ENCODE measurements around the gene TLR7.

TLR7 gene

DNA sequence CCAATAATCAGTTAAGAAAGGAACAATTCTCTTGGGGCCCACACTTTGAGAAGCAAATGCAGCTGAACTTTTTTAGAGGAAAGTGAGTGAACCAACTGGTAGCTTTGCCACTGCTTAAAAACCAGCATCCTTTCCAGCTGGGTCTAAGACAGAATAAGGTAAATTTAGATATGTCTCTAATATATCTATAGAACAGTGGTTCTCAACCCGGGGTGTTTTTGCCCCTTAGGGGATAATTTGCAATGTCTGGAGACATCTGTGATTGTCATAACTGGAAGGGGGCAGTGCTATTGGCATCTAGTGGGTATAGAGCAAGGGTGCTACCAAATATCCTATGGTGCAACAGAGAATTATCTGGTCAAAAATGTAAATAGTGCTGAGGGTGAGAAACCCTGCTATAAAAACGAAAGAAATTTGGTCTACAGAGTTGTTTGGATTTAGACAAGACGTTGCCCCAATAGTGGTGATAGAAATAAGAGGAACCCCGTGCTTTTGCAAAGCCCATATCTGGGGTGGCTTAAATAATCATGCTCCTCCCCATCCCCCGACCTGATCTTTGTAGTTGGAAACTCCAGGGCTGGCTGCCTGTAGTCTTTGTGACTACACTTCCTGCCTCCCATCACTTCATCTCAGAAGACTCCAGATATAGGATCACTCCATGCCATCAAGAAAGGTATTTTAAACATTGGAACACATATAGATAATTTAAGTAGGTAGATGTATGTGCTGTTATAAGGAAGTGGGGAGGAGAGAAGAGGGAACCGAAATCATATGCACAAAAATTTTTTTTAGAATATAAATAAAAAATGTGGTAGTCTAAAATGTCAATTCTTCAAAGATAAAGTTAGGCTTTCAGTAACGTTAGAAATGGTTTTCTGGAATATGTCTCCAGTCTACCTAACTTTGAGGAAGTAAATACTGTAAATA lies at the start of gene TLR7:
Gene TLR7, plus strand, starts transcription at position 622 of the 927 bp plus-strand sequence. CDS start 507 bp downstream, outside the sequence.
- DNase-seq (ENCODE audit: low read depth, low spot score): no peak

DNA sequence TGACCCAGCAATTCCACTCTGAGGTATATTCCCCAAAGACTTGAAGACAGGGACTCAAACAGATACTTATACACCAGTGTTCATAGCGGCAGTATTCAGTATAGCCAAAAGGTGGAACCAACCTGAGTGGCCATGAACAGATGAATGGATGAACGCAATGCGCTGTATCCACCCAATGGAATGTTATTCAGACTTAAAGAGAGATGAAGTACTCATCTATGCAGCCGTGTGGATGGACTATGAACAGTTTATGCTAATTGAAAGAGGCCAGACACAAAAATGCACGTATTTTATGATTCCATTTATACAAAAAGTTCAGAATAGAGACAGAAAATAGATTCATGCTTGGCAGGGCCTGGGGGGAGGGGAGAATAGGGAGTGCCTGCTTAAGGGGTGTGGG lies 49.3 kb upstream of the TLR7 start:
- DNase-seq (ENCODE audit: low read depth, low spot score): no peak

DNA sequence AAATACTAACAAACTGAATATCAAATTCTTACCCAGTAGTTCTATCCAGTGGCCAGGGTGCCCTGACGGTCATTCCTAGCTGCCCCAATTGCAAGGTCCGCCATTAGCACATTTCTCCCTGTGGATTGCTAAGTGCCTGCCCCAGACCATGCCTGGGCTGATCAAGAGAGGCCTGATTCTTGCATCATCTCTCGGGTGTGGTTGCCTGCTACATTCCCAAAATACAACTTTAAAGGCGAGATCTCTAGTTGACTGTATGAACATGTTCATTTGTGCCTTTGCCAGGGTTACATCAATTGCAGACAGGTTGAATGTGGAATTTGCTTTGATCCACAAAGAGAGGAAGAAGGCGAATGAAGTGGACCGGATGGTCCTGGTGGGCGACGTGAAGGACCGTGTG lies 47.6 kb upstream of the TLR7 start:
- DNase-seq (ENCODE audit: low read depth, low spot score): no peak

DNA sequence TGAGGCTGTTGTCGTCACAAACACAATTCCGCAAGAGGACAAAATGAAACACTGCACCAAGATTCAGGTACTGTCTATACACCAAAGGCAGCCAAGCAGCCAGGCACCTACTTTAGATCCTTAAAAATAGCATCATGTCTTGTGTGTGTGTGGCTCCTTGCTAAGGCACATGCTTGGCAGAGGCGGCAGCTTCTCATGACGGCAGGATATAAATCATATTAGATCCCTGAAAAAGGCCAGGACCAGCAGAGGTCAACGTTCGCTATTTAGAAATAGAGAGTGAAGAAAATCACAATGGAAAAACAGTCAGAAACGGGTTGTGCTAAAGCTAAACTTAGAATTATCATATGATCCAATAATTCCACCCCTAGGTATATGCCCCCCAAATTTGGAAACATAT lies 46.1 kb upstream of the TLR7 start:
- DNase-seq (ENCODE audit: low read depth, low spot score): no peak

DNA sequence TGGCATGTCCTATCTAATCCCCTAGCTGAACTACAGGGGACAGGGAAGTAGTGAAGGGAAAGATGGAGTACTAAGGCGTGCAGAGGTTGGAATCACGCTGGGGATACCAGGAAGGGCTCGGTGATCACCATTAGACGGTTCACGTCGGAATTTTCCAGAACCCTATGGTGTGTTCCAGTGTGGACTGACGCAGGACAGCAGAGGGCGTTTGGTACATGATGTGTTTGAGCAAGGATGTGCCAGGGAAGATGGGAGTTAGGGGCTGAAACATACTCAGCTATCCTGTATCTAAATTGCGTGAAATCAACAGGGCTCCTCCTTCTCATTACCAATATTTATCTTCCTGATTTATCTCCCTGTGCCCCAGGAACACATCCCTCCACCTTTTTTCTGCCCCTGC lies 41.9 kb upstream of the TLR7 start:
- no peak for DNase-seq (ENCODE audit: low read depth, low spot score)

DNA sequence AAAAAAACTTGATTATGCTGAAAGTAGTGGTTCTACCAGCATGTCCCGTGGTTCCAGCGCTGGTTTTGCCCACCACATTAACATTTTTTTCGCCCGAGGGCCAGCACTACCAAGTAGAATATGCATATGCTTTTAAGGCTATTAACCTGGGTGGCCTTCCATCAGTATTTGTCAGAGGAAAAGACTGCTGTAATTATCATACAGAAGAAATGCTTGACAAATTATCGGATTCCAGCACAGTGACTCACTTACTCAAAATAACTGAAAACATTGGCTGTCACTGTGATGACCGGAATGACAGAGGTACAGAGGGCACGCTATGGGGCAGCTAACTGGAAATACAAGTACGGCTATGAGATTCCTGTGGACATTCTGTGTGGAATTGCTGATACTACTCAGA lies 41.1 kb upstream of the TLR7 start:
- DNase-seq (ENCODE audit: low read depth, low spot score): peak; percentile 29

DNA sequence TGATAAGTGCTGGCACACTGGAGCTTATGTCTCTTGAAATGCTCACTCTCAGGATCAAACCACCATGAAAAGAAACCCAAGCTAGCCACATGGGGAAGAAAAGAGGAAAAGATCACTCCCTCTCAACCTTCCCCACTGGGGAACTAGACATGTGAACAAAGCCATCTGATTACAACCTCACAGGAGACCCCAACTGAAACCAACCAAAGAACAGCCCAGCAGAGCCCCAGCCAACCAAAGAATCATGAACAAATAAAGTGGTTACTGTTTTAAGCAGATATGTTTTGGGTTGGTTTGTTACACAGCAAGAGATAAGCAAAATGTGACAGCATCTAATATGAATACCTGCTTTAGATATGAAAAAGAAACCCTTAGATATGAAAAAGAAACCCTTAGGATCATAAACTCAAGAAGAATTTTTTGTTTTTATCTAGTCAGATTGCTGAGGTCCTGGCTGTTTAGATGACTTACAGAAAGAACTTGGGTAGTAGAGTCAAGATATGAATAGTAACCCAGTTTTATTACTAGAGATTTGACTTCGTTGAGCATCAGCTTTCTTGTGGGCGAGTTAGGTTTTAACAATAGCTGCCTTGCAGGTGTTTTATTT lies 23.7 kb upstream of the TLR7 start:
- DNase-seq (ENCODE audit: low read depth, low spot score): no peak

DNA sequence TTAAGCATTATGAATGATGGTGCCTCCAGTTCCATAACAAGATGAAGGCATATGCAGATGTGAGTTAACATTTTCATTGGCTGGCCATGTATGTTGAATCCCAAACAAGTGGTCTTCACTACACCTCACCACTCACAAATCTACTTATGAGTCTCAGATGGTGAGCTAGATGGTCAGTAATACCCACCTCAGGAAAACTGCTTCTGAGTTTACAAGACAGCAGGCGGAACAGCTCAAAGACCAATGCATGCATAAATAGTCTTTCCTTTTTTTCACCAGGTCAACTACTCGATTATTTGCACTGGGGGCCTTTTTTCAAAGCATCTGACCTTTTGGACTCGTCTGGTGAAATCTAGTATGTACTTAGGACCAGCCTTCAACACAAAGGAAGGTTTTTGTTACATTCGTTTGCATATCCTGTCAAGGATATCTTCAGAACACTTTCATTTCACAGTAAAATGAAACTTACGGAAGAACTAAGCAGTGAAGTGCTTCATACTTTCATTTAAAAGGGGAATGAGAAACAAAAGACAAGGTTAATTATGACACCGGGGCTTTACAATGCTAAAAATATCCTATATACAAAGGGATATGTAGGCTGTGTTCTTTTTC lies 23.1 kb upstream of the TLR7 start:
- no peak for DNase-seq (ENCODE audit: low read depth, low spot score)

DNA sequence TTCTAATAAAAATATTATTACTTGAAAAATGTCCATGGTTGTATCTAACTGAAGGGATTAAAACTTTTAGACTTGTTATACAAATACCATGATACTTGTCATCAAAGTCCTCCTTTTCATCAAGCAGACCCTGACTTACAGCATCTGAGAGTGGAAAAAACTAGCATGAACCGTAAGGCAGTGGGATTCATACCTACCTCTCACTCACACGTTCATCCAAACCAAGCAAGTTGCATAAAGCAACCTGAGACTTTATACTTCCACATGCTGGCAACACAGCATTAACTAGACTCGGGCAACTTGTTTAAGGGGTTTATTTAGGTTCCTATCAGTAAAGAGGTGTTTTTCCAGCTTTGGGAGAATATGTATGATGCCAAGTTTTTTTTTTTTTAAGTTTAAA lies 22.6 kb upstream of the TLR7 start:
- DNase-seq (ENCODE audit: low read depth, low spot score): no peak

DNA sequence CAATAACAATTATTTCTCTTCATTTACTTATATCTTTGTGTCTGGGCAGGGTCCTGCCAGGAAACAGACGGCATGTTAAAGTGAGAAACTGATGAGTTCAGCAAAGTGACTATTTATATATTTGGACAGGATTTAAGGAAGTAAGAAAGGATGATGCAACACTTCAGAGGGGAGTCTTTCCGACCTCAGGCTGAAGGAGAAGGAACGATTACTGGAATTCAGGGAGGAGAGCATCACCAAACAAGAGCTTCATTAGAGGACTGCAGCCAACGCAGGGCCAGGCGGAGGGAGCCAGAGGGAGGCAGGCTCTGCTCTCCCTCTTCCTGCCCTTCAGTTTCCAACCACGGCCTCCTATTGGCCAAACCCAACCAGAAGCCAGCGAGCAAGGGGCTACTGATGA lies 1.5 kb upstream of the TLR7 start:
- DNase-seq (ENCODE audit: low read depth, low spot score): no peak

DNA sequence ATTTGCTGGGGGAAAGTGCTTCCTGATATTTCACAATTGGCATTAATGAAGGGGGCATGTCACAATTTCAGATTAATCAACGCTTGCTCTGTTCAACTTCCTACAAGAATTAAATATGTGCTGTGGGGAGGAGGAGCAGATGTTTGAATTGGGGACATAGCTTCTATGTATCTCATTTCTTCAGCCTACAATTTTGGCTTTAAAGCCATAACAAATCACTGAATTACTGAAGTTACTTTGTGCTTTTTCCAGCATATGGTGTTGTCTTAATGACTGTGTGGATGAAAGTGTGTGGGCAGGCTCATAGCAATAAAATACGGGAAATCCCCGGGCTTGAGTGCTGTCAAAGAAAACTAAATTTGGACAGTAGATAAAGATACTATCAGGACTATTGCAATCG lies 813 bp downstream of the TLR7 start:
- DNase-seq (ENCODE audit: low read depth, low spot score): no peak

DNA sequence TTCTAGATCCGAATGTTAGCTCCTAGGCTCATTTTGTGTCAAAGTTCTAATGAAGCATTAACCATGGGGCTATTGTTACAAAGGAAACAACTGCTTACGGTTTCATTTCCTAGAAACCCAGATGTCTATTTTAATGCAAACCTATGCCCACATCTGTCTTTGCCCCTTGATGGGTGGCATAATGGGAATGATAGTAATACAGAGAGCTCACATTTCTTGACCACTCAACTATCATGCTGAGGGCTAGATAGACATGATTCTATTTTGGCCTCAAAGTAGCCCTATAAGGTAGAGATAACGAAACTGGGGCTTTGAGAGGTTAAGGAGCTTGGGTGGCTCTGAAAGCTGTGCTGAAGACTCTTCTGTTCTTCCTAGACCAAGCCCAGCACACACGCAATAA lies 1.9 kb downstream of the TLR7 start:
- DNase-seq (ENCODE audit: low read depth, low spot score): no peak

DNA sequence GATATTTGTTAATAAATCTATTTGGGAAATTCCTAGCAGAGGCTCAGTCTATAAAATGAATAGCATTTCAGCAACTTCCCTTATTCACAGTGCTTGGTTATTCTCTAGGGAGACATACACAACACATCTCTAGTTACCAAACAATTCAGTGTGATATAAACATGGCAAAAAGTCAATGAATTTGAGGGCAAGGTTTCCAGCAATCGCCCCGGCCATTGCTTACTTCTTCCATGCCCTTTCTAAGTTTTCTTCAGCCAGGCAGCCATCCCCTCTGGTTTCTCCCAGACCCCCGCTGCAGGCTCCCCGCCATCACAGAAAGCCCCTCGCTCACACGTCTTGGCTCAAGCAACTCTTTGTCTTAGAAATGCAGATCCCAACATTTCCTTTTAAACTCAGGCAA lies 4.4 kb downstream of the TLR7 start:
- DNase-seq (ENCODE audit: low read depth, low spot score): no peak

DNA sequence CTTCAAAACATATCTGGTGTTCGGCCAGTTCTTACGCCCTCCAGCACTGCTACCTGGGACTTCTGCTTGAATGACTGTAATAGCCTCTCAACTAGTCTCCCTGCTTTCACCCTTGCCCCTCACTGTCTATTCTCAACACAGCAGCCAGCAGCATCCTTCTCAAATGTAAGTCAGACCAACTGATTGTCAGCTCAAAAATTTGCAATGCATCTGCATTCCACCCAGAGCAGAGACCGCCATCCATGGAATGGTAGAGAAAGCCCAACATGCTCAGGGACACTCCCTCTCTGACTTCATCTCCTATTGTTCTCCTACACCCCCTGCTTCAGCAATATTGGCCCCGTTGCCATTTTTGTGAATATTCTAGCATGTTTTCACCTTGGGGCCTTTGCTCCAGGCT lies 5.9 kb downstream of the TLR7 start:
- peak; percentile 59 for DNase-seq (ENCODE audit: low read depth, low spot score)

DNA sequence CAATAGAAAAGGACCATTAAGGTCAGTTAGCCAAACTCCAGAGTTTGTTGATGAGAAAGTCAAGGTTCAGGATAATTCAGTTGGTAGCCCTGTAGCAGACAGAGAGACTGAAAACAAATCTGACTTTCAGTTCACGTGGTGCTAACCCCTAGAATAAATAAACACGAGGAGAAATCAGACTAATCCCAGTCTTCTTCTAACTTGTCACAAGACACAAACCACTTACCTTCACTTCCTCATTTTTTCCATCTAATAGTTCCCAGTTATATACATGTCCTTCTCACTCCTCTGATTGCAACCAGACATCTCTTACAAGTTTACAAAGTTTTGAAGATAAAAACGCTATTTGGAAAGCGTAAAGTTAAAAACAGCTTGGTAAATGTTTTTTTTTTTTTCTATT lies 7.7 kb downstream of the TLR7 start:
- no peak for DNase-seq (ENCODE audit: low read depth, low spot score)

DNA sequence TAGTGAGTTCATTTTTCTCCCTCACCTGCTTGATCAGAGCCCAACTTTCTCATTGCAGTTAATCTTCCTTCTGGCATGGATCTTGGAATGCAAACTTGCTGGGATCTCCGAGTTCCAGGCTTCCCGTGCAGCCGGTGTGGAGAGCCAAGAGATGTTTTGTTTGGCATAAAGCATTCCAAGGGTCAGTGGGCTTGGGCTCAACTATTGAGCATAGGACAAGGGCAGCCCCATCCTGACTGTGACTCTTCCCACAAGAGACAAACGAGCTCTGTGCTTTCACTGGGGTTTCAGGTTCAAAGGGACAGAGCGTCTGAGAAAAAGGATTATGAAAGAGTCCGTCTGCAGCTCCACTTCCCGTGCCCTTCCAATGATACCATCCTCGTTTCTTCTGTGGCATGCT lies 10.5 kb downstream of the TLR7 start:
- DNase-seq (ENCODE audit: low read depth, low spot score): no peak

DNA sequence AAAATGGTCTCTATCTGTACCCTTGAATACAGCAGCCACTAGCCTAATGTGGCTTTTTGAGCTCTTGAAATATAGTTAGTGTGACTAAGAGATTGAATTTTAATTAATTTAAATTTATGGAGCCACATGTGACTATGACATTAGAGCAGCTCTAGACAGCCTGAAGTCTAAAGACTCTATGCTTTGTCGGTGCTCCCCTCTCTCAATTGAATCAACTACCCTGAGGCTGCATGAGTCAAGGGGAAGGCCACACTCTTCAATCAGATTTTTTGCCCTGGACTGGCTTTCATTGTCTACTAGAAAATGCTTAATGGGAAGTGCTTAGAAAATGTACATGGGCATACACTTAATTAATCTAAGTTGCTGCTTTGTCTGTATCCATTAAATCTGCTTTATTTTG lies 11.7 kb downstream of the TLR7 start:
- DNase-seq (ENCODE audit: low read depth, low spot score): no peak

DNA sequence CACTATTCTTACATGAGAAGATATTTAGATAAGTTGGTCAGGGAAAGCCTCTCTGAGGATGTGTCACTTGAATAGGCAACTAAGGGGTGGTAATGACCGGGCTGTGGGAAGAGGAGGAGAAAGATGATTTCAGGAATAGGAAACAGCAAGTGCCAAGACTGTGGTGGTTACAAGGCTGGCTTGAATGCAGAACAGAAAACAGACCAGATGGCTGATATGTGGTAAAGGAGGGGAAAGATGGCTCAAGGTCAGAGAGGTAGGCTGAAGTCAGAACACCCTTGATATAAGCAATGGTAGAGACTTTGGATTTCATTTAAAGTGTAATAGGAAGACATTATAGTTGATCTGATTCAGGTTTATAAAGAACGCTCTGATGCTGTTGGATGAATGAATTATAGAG lies 15.0 kb downstream of the TLR7 start:
- no peak for DNase-seq (ENCODE audit: low read depth, low spot score)

DNA sequence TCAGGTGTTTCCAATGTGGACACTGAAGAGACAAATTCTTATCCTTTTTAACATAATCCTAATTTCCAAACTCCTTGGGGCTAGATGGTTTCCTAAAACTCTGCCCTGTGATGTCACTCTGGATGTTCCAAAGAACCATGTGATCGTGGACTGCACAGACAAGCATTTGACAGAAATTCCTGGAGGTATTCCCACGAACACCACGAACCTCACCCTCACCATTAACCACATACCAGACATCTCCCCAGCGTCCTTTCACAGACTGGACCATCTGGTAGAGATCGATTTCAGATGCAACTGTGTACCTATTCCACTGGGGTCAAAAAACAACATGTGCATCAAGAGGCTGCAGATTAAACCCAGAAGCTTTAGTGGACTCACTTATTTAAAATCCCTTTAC lies 18.6 kb downstream of the TLR7 start:
- no peak for DNase-seq (ENCODE audit: low read depth, low spot score)

DNA sequence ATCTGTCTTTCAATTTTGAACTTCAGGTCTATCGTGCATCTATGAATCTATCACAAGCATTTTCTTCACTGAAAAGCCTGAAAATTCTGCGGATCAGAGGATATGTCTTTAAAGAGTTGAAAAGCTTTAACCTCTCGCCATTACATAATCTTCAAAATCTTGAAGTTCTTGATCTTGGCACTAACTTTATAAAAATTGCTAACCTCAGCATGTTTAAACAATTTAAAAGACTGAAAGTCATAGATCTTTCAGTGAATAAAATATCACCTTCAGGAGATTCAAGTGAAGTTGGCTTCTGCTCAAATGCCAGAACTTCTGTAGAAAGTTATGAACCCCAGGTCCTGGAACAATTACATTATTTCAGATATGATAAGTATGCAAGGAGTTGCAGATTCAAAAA lies 19.7 kb downstream of the TLR7 start:
- DNase-seq (ENCODE audit: low read depth, low spot score): no peak

DNA sequence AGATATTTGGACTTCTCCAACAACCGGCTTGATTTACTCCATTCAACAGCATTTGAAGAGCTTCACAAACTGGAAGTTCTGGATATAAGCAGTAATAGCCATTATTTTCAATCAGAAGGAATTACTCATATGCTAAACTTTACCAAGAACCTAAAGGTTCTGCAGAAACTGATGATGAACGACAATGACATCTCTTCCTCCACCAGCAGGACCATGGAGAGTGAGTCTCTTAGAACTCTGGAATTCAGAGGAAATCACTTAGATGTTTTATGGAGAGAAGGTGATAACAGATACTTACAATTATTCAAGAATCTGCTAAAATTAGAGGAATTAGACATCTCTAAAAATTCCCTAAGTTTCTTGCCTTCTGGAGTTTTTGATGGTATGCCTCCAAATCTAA lies 20.3 kb downstream of the TLR7 start:
- no peak for DNase-seq (ENCODE audit: low read depth, low spot score)

DNA sequence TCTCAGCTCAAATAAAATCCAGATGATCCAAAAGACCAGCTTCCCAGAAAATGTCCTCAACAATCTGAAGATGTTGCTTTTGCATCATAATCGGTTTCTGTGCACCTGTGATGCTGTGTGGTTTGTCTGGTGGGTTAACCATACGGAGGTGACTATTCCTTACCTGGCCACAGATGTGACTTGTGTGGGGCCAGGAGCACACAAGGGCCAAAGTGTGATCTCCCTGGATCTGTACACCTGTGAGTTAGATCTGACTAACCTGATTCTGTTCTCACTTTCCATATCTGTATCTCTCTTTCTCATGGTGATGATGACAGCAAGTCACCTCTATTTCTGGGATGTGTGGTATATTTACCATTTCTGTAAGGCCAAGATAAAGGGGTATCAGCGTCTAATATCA lies 20.9 kb downstream of the TLR7 start:
- DNase-seq (ENCODE audit: low read depth, low spot score): no peak

DNA sequence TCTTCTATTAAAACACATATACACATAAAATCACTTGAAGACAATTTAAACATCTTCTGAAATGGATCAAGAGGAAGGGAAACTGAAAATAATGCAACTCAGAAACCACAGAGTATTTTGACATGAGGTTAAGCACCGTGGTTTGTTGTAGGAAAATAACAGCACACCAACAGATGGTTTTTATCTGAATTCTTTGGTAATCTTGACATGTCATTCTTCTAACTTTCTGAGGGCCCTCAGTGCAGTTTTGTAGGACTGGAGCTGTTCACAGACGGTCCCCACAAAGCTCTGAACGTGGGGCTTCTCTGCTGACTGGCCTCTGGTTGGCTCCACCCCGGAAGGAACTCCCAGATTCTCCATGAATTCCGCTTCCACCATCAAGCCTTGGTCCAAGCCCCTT lies 23.6 kb downstream of the TLR7 start:
- DNase-seq (ENCODE audit: low read depth, low spot score): no peak

Data from ELF-1 (cell line).